ENCODE results near the gene OPA3.
"Not testable (repeated sequence)": the region's sequence is repeated elsewhere in the genome, so short reads cannot be mapped to it uniquely, and the experiment has no call there.

The OPA3 gene

GRCh38 chr19:45621976-45622503, 37.4 kb upstream of the OPA3 start:
- no peaks in the 10 kb centered on the region for H3K9me3 Mint-ChIP-seq
- H3K27ac Mint-ChIP-seq = no peak overlapping the region
- no peaks in the 10 kb centered on the region for H3K27me3 Mint-ChIP-seq (ENCODE audit: low read depth)
- TF ChIP-seq CTCF (IDR thresholded peaks at IDR 0.05; ENCODE audit: unreplicated experiment in 3 of 3) = no peak
- peaks cover 29% of the 10 kb centered on the region for H3K36me3 Mint-ChIP-seq (ENCODE audit: low read depth)
- H3K4me1 Mint-ChIP-seq = no peaks in the 10 kb centered on the region
- H3K4me3 Mint-ChIP-seq = no peak overlapping the region

- no peaks in the 10 kb centered on the region for H3K4me1 Mint-ChIP-seq
- no peak overlapping the region for H3K4me3 Mint-ChIP-seq
- no peak overlapping the region for H3K27ac Mint-ChIP-seq
- peaks cover 29% of the 10 kb centered on the region for H3K36me3 Mint-ChIP-seq (ENCODE audit: low read depth)
- no peaks in the 10 kb centered on the region for H3K27me3 Mint-ChIP-seq (ENCODE audit: low read depth)
- no peaks in the 10 kb centered on the region for H3K9me3 Mint-ChIP-seq
- TF ChIP-seq CTCF (IDR thresholded peaks at IDR 0.05; ENCODE audit: unreplicated experiment in 3 of 3) = no peak
Observed at GRCh38 chr19:45621389-45621788, 36.8 kb upstream of the OPA3 start.

- Mint-ChIP-seq H3K4me3 (peak overlapping the region; percentile 70 to 89 (median 70)), H3K36me3 (ENCODE audit: low read depth) (peaks cover 24% of the 10 kb centered on the region), H3K9me3 (no peaks in the 10 kb centered on the region), H3K27me3 (ENCODE audit: low read depth) (no peaks in the 10 kb centered on the region), H3K27ac (no peak overlapping the region), H3K4me1 (no peaks in the 10 kb centered on the region)
- no peak for TF ChIP-seq CTCF (IDR thresholded peaks at IDR 0.05; ENCODE audit: unreplicated experiment in 3 of 3)
Observed at GRCh38 chr19:45616704-45617017, 32.1 kb upstream of the OPA3 start.

- Mint-ChIP-seq H3K27ac (peak overlapping the region; percentile 61 to 95 (median 75)), H3K4me1 (no peaks in the 10 kb centered on the region), H3K27me3 (ENCODE audit: low read depth) (no peaks in the 10 kb centered on the region), H3K9me3 (no peaks in the 10 kb centered on the region), H3K36me3 (ENCODE audit: low read depth) (peaks cover 28% of the 10 kb centered on the region), H3K4me3 (peak overlapping the region; percentile 70 to 89 (median 74))
- no peak for TF ChIP-seq CTCF (IDR thresholded peaks at IDR 0.05; ENCODE audit: unreplicated experiment in 3 of 3)
Observed at GRCh38 chr19:45615795-45616703, 31.4 kb upstream of the OPA3 start.

- not testable (repeated sequence) for H3K9me3 Mint-ChIP-seq; H3K27me3 Mint-ChIP-seq (ENCODE audit: low read depth); H3K27ac Mint-ChIP-seq; H3K4me1 Mint-ChIP-seq; H3K4me3 Mint-ChIP-seq
- peaks cover 30% of the 10 kb centered on the region for H3K36me3 Mint-ChIP-seq (ENCODE audit: low read depth)
Observed at GRCh38 chr19:45615056-45615455, 30.5 kb upstream of the OPA3 start.

- Mint-ChIP-seq H3K4me1 (no peaks in the 10 kb centered on the region), H3K9me3 (peaks cover 1% of the 10 kb centered on the region), H3K27me3 (ENCODE audit: low read depth) (no peaks in the 10 kb centered on the region), H3K27ac (peak overlapping the region in 2 of 3 experiments; percentile 24 to 64), H3K36me3 (ENCODE audit: low read depth) (peaks cover 35% of the 10 kb centered on the region), H3K4me3 (peak overlapping the region in 2 of 3 experiments; percentile 50 to 60)
- TF ChIP-seq CTCF (IDR thresholded peaks at IDR 0.05; ENCODE audit: unreplicated experiment in 3 of 3) = no peak
Observed at GRCh38 chr19:45613926-45614725, 29.5 kb upstream of the OPA3 start.

Measured in nephron (organoid).